Astrocyte (in vitro differentiated cells and primary cell): ENCODE results near the gene BATF3. TPM values are rescaled to one million over a fixed set of nuclear protein-coding genes. Genes with fewer than 3 reads are reported as not detected.
A peak's percentile ranks its signal among the peaks of the same experiment; 100 is the strongest.

Experiments
- DNase-seq: peaks from one replicate; pipeline ENCODE4 v3.0.0-alpha.2; 2010; ENCODE audit warnings: low read depth
- FAIRE-seq: peaks from 2 replicates; lab custom pipeline; 2011; peaks lifted over from hg19 to GRCh38; lab: Jason Lieb, UNC
- H2AFZ ChIP-seq: 2 replicates; pipeline ENCODE4 v1.6.0; 2012; ENCODE audit warnings: low read depth, low read length, inconsistent platforms
- H3K27ac ChIP-seq: 2 replicates; pipeline ENCODE4 v1.5.1; 2011; ENCODE audit warnings: low read depth, low read length, inconsistent platforms
- H3K27me3 ChIP-seq: 2 replicates; pipeline ENCODE4 v1.6.0; 2011; ENCODE audit warnings: low read length, inconsistent platforms; ENCODE audit not compliant: insufficient read depth
- H3K36me3 ChIP-seq: 2 replicates; pipeline ENCODE4 v1.5.1; 2011; ENCODE audit warnings: low read length, inconsistent platforms; ENCODE audit not compliant: insufficient read depth
- H3K4me1 ChIP-seq: 2 replicates; pipeline ENCODE4 v1.5.1; 2011; ENCODE audit warnings: low read length, inconsistent platforms; ENCODE audit not compliant: insufficient read depth
- H3K4me2 ChIP-seq: 2 replicates; pipeline ENCODE4 v1.6.0; 2012; ENCODE audit warnings: low read length, inconsistent platforms
- H3K4me3 ChIP-seq: 2 replicates; pipeline ENCODE4 v1.5.1; 2011; ENCODE audit warnings: low read depth, mild to moderate bottlenecking, low read length, inconsistent platforms; ENCODE audit not compliant: insufficient read depth
- H3K79me2 ChIP-seq: 2 replicates; pipeline ENCODE4 v1.6.0; 2012; ENCODE audit warnings: mild to moderate bottlenecking, low read length, inconsistent platforms; ENCODE audit not compliant: insufficient read depth
- H3K9ac ChIP-seq: 2 replicates; pipeline ENCODE4 v1.6.0; 2012; ENCODE audit warnings: mild to moderate bottlenecking, low read length, inconsistent platforms
- H3K9me3 ChIP-seq: 2 replicates; pipeline ENCODE4 v1.5.1; 2012; ENCODE audit warnings: low read depth, mild to moderate bottlenecking, low read length, inconsistent platforms; ENCODE audit not compliant: insufficient read depth
- H4K20me1 ChIP-seq: 2 replicates; pipeline ENCODE4 v1.6.0; 2012; ENCODE audit warnings: low read length, inconsistent platforms; ENCODE audit not compliant: insufficient read depth
- H3K27ac Mint-ChIP-seq: one replicate; pipeline ENCODE4 v1.8.0; 2021; ENCODE audit warnings: mild to moderate bottlenecking, mixed read lengths; ENCODE audit not compliant: unreplicated experiment
- H3K27me3 Mint-ChIP-seq: one replicate; pipeline ENCODE4 v1.8.0; 2021; ENCODE audit warnings: low read depth, mixed read lengths; ENCODE audit not compliant: unreplicated experiment
- H3K36me3 Mint-ChIP-seq: one replicate; pipeline ENCODE4 v1.8.0; 2021; ENCODE audit warnings: low read depth, mixed read lengths; ENCODE audit not compliant: unreplicated experiment
- H3K4me1 Mint-ChIP-seq: one replicate; pipeline ENCODE4 v1.8.0; 2021; ENCODE audit warnings: low read depth, mixed read lengths; ENCODE audit not compliant: unreplicated experiment
- H3K4me3 Mint-ChIP-seq: one replicate; pipeline ENCODE4 v1.8.0; 2021; ENCODE audit warnings: mild to moderate bottlenecking, moderate library complexity, mixed read lengths; ENCODE audit not compliant: unreplicated experiment
- H3K9me3 Mint-ChIP-seq: one replicate; pipeline ENCODE4 v1.8.0; 2021; ENCODE audit warnings: mild to moderate bottlenecking, mixed read lengths; ENCODE audit not compliant: unreplicated experiment
- CTCF ChIP-seq: IDR thresholded peaks from 2 replicates; pipeline ENCODE4 v1.5.1; 2011; ENCODE audit warnings: low read depth, mild to moderate bottlenecking, inconsistent platforms, low read length, moderate library complexity; ENCODE audit not compliant: insufficient read depth
- EZH2 ChIP-seq: IDR thresholded peaks from 2 replicates; pipeline ENCODE4 v1.6.1; 2012; ENCODE audit warnings: mild to moderate bottlenecking, low read length, inconsistent platforms; ENCODE audit not compliant: insufficient read depth
- total RNA-seq: library from RNA; stranded (reverse); gene quantifications from 2 replicates; pipeline ENCODE4 v1.2.1, GENCODE V29; 2021

Gene BATF3
- total RNA-seq, 1 donor from 2014 or later = 1.9 TPM

- H4K20me1 ChIP-seq = no peaks in the 10 kb centered on the region
- Mint-ChIP-seq H3K27me3 (peaks cover 7% of the 10 kb centered on the region), H3K27ac (peak overlapping the region; percentile 99), H3K9me3 (peaks cover 3% of the 10 kb centered on the region), H3K36me3 (no peaks in the 10 kb centered on the region), H3K4me1 (peaks cover 32% of the 10 kb centered on the region), H3K4me3 (no peak overlapping the region)
- DNase-seq (no peak), FAIRE-seq (no peak)
- H3K4me2 ChIP-seq = peak overlapping the region; percentile 91
- no peaks in the 10 kb centered on the region for H3K79me2 ChIP-seq
- no peaks in the 10 kb centered on the region for H3K36me3 ChIP-seq
- H3K4me3 ChIP-seq = no peak overlapping the region
- no peak overlapping the region for H3K9ac ChIP-seq
- H3K9me3 ChIP-seq = no peaks in the 10 kb centered on the region
- peaks cover 25% of the 10 kb centered on the region for H3K4me1 ChIP-seq
- H2AFZ ChIP-seq = no peak overlapping the region
- TF ChIP-seq CTCF (no peak), EZH2 (no peak)
- no peak overlapping the region for H3K27ac ChIP-seq
- H3K27me3 ChIP-seq = no peaks in the 10 kb centered on the region
These were observed 33.4 kb downstream of the BATF3 start for GRCh38 chr1:212666116-212666775.

GRCh38 chr1:212665241-212666115 is 34.2 kb downstream of the BATF3 start:
- Mint-ChIP-seq H3K9me3 (peaks cover 3% of the 10 kb centered on the region), H3K4me1 (peaks cover 28% of the 10 kb centered on the region), H3K36me3 (no peaks in the 10 kb centered on the region), H3K27me3 (peaks cover 10% of the 10 kb centered on the region), H3K27ac (peak overlapping the region; percentile 89), H3K4me3 (peak overlapping the region; percentile 83)
- H3K4me2 ChIP-seq = peak overlapping the region; percentile 91
- TF ChIP-seq CTCF (peak; percentile 65), EZH2 (no peak)
- no peak for FAIRE-seq
- no peaks in the 10 kb centered on the region for H3K9me3 ChIP-seq
- H3K27ac ChIP-seq = peak overlapping the region; percentile 84
- peak overlapping the region; percentile 98 for H2AFZ ChIP-seq
- H3K4me1 ChIP-seq = peaks cover 23% of the 10 kb centered on the region
- no peaks in the 10 kb centered on the region for H3K79me2 ChIP-seq
- peak overlapping the region; percentile 65 for H3K4me3 ChIP-seq
- no peaks in the 10 kb centered on the region for H3K27me3 ChIP-seq
- peak; percentile 66 for DNase-seq
- no peaks in the 10 kb centered on the region for H4K20me1 ChIP-seq
- peak overlapping the region; percentile 92 for H3K9ac ChIP-seq
- H3K36me3 ChIP-seq = no peaks in the 10 kb centered on the region
